ENCODE measurements around the gene CSH1.
A peak's percentile ranks its signal among the peaks of the same experiment; 100 is the strongest.
"Not testable (repeated sequence)": the region's sequence is repeated elsewhere in the genome, so short reads cannot be mapped to it uniquely, and the experiment has no call there.

Gene CSH1

GRCh38 chr17:63928172-63928666 is 31.8 kb upstream of the CSH1 start:
- DNase-seq: no peak

- no peak for DNase-seq
Measured at GRCh38 chr17:63927464-63928171, 31.2 kb upstream of the CSH1 start.

- DNase-seq: no peak
Measured at GRCh38 chr17:63926164-63926563, 29.8 kb upstream of the CSH1 start.

GRCh38 chr17:63925615-63926014 is 29.2 kb upstream of the CSH1 start:
- no peak for DNase-seq

- not testable (repeated sequence) for DNase-seq
Measured at GRCh38 chr17:63922402-63922801, 26.0 kb upstream of the CSH1 start.

GRCh38 chr17:63920779-63921178 is 24.4 kb upstream of the CSH1 start:
- DNase-seq: not testable (repeated sequence)

GRCh38 chr17:63920050-63920449 is 23.7 kb upstream of the CSH1 start:
- DNase-seq: not testable (repeated sequence)

- DNase-seq: peak; percentile 23
Measured at GRCh38 chr17:63919311-63919723, 22.9 kb upstream of the CSH1 start.

GRCh38 chr17:63918789-63919305 is 22.5 kb upstream of the CSH1 start, which contains the start of gene GH1:
GH1 (minus strand) TSS chr17:63918839; CDS start chr17:63918776, 63 bp downstream.
- not testable (repeated sequence) for DNase-seq

GRCh38 chr17:63918305-63918704 is 21.9 kb upstream of the CSH1 start:
- no peak for DNase-seq

GRCh38 chr17:63917646-63918045 is 21.3 kb upstream of the CSH1 start:
- no peak for DNase-seq

GRCh38 chr17:63917206-63917605 is 20.8 kb upstream of the CSH1 start:
- DNase-seq: not testable (repeated sequence)

GRCh38 chr17:63916566-63917185 is 20.3 kb upstream of the CSH1 start:
- no peak for DNase-seq

- not testable (repeated sequence) for DNase-seq
Measured at GRCh38 chr17:63915753-63916152, 19.4 kb upstream of the CSH1 start.

GRCh38 chr17:63914471-63914870 is 18.1 kb upstream of the CSH1 start:
- no peak for DNase-seq

- no peak for DNase-seq
Measured at GRCh38 chr17:63911657-63912100, 15.3 kb upstream of the CSH1 start.

GRCh38 chr17:63911041-63911635 is 14.8 kb upstream of the CSH1 start, which contains the start of gene CSHL1:
CSHL1 (minus strand) TSS chr17:63911258; CDS start chr17:63911196, 62 bp downstream.
- no peak for DNase-seq

GRCh38 chr17:63910096-63910495 is 13.7 kb upstream of the CSH1 start:
- DNase-seq: no peak

GRCh38 chr17:63909586-63909985 is 13.2 kb upstream of the CSH1 start:
- not testable (repeated sequence) for DNase-seq

GRCh38 chr17:63907161-63907778 is 10.9 kb upstream of the CSH1 start:
- DNase-seq: not testable (repeated sequence)

GRCh38 chr17:63904796-63905195 is 8.4 kb upstream of the CSH1 start:
- not testable (repeated sequence) for DNase-seq

- DNase-seq: not testable (repeated sequence)
Measured at GRCh38 chr17:63903787-63904201, 7.4 kb upstream of the CSH1 start.

GRCh38 chr17:63901971-63902370 is 5.6 kb upstream of the CSH1 start:
- DNase-seq: not testable (repeated sequence)

Data from NCI-H146 (cell line).